Uterus (tissue), 4 donors: ENCODE measurements around the gene HEXB. TPM values are rescaled to one million over a fixed set of nuclear protein-coding genes. Genes with fewer than 3 reads are reported as not detected.

Source experiments
- DNase-seq, 2 donors: peaks; one replicate each; pipeline ENCODE4 v3.0.0-alpha.2; 2019 to 2020
- H3K27ac ChIP-seq, 2 donors: fragments of 200-600 bp; sonication (generic); 1 replicate in 1 of 2; 2 replicates in 1 of 2; pipeline ENCODE4 v1.5.1; 2016 to 2018
- H3K27me3 ChIP-seq, 2 donors: fragments of 200-600 bp; sonication (generic); one replicate each; pipeline ENCODE4 v1.5.1; 2018 to 2019; ENCODE audit warnings: control low read depth in 1 of 2
- H3K36me3 ChIP-seq, 2 donors: fragments of 200-600 bp; sonication (generic); one replicate each; pipeline ENCODE4 v1.5.1; 2019; ENCODE audit warnings: control low read depth in 1 of 2
- H3K4me1 ChIP-seq, 2 donors: fragments of 200-600 bp; sonication (generic); one replicate each; pipeline ENCODE4 v1.5.1; 2018 to 2019; ENCODE audit warnings: control low read depth in 1 of 2
- H3K4me3 ChIP-seq, 2 donors: fragments of 200-600 bp; sonication (generic); 1 replicate in 1 of 2; 2 replicates in 1 of 2; pipeline ENCODE4 v1.5.1; 2018 to 2019; ENCODE audit warnings: mild to moderate bottlenecking in 1 of 2
- H3K9me3 ChIP-seq, 2 donors: fragments of 200-600 bp; sonication (generic); one replicate each; pipeline ENCODE4 v1.5.1; 2019; ENCODE audit warnings: control low read depth in 1 of 2
- POLR2A ChIP-seq, 2 donors: fragments of 450-650 bp; IDR thresholded peaks; one replicate each; pipeline ENCODE4 v1.6.1; 2016; ENCODE audit warnings: antibody characterized with exemption in 2 of 2, mild to moderate bottlenecking in 1 of 2, moderate library complexity in 1 of 2
- intact Hi-C: fragments of 100-400 bp; cut with DNase I; formaldehyde crosslinking; loops from one replicate; pipeline ENCODE4 v1.15.1; 2023; ENCODE audit warnings: low total_unique reads
- total RNA-seq, 4 donors: library from RNA; depleted of rRNA in 3 of 4; stranded (reverse); fragments of >200 nt in 3 of 4; gene quantifications; one replicate each; pipeline versions ENCODE4 v1.1.0 to v1.2.4, GENCODE V29; 2014 to 2023
- TF ChIP-seq, protein P1 (sequence below), 4 experiments: fragments of 200-600 bp in 2 of 4; fragments of 450-650 bp in 2 of 4; sonication (generic) in 2 of 4; IDR thresholded peaks; one replicate each; pipeline ENCODE4 v1.5.1; 2016 to 2019; ENCODE audit warnings: antibody characterized with exemption in 4 of 4, mild to moderate bottlenecking in 2 of 4, moderate library complexity in 1 of 4
- donor health status: DM: yes; HTN: yes; CAD: no.

Gene HEXB
- total RNA-seq, 4 donors from 2014 or later = 115 to 195 (median 146) TPM

DNA sequence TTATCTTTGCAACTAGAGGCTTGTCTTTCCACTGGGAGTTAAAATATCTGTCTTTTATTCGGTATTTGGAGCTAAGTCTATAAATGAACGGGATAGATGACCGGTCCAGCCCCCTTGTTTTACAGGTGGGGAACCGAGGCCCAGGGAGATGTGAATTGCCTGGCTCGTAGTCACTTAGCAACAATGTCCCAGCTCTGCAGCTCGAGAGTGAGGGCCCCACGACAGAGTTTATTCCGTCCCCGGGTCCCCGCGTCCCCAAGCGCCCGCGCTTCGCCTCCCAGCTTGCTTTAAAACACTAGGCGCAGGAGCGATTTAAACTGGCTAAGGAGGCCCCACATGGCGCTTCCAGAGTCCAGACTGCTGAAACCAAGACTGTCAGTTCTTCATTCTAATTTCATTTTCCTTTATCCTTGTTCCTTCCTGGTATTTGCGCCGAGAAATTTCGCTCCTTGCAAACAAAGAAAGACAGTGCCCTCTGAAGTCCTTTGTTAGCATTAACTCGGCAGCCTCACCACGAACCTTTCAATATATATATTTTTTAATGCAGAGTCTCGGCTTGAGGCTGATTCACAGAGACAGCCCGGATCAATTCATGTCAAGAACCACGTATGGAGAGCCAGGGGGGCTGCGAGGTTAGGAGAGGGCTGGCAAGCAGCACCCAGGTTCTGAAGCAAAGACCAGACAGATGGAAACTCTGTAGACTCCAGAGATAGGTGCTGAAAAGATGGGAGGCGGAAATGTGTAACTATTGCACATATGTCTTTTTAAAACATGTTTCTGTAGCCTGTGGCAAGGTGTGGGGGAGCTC lies 43.1 kb upstream of the HEXB start:
- peak; percentile 21 to 22 for DNase-seq
- no peak for TF ChIP-seq POLR2A (IDR thresholded peaks at IDR 0.05)
- TF ChIP-seq, protein P1, sequence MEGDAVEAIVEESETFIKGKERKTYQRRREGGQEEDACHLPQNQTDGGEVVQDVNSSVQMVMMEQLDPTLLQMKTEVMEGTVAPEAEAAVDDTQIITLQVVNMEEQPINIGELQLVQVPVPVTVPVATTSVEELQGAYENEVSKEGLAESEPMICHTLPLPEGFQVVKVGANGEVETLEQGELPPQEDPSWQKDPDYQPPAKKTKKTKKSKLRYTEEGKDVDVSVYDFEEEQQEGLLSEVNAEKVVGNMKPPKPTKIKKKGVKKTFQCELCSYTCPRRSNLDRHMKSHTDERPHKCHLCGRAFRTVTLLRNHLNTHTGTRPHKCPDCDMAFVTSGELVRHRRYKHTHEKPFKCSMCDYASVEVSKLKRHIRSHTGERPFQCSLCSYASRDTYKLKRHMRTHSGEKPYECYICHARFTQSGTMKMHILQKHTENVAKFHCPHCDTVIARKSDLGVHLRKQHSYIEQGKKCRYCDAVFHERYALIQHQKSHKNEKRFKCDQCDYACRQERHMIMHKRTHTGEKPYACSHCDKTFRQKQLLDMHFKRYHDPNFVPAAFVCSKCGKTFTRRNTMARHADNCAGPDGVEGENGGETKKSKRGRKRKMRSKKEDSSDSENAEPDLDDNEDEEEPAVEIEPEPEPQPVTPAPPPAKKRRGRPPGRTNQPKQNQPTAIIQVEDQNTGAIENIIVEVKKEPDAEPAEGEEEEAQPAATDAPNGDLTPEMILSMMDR (IDR thresholded peaks at IDR 0.05) = peak; percentile 41 to 61 (median 52)
- H3K4me3 ChIP-seq = peak overlapping the region; percentile 53 to 72
- H3K27ac ChIP-seq = peak overlapping the region in 1 of 2 donors; percentile 66
- H3K27me3 ChIP-seq = no peaks in the 10 kb centered on the region
- H3K36me3 ChIP-seq = no peaks in the 10 kb centered on the region
- no peaks in the 10 kb centered on the region for H3K4me1 ChIP-seq
- intact Hi-C loops = no loop called here
- H3K9me3 ChIP-seq = no peaks in the 10 kb centered on the region

DNA sequence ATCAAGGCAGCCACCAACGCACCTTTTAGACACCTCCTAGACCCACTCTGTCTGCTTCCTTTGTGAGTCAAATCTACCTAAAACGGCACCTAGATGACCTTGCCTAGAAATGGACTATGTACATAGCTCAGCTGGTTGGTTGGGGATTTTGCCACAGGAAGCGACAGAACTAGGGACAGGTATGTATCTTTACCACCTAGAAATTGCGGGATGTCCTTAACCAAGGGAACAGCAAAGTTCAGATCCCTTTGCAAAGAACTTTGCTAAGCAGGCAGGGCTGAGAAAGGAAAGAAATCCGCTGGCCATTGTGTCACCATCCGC lies 42.5 kb upstream of the HEXB start:
- TF ChIP-seq, protein P1 (IDR thresholded peaks at IDR 0.05) = no peak
- no peak for TF ChIP-seq POLR2A (IDR thresholded peaks at IDR 0.05)
- Histone ChIP-seq H3K9me3 (no peaks in the 10 kb centered on the region), H3K4me3 (no peak overlapping the region), H3K4me1 (no peaks in the 10 kb centered on the region), H3K36me3 (no peaks in the 10 kb centered on the region), H3K27ac (no peak overlapping the region), H3K27me3 (no peaks in the 10 kb centered on the region)
- DNase-seq = no peak
- intact Hi-C loops = no loop called here

DNA sequence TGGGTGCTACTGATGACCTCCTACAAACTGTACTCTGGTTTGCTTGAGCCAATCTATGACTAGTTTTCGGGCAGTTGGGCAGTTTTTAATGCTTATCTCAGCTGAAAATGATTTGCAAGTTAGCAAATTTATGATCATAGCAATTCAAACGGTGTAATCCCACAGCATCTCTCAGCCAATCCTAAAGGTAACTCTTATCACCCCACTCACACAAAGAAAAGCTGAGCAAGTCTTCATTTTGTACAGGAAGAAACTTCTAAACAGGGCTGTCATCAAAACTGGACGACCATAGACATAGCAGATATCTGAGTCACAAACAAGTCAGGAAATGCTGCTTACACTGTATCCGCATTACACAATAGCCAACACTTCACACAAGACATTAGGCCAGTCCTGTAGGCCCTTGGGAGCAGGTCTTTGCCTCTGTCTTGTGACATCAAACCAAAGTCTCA lies 41.9 kb upstream of the HEXB start:
- no peak for DNase-seq
- TF ChIP-seq, protein P1 (IDR thresholded peaks at IDR 0.05) = no peak
- no peak for TF ChIP-seq POLR2A (IDR thresholded peaks at IDR 0.05)
- no peaks in the 10 kb centered on the region for H3K36me3 ChIP-seq
- no peaks in the 10 kb centered on the region for H3K9me3 ChIP-seq
- no peaks in the 10 kb centered on the region for H3K27me3 ChIP-seq
- H3K27ac ChIP-seq = no peak overlapping the region
- H3K4me1 ChIP-seq = no peaks in the 10 kb centered on the region
- intact Hi-C loops = no loop called here
- H3K4me3 ChIP-seq = no peak overlapping the region

DNA sequence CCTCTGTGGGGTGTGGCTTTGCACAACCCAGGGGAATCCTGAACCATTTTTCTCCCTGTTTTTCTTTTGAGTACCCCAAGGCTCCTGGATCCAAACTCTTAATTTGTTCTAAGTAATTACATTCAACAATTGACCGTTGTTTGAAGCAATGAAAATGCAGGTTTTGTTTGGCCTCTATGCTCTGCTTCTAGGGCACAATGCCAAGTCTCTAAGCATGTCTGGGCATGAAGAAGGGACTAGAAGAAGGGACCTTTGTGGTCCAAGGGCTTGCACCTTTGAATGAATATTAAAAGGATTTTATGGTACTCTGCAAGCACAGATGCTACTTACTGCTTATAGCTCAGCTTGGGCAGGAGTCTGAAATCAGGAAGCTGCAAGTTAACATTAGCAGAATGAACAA lies 37.9 kb upstream of the HEXB start:
- no peak for DNase-seq
- intact Hi-C loops = loop anchor here (5.0 kb wide), 1 partner anchor 745 kb away; no protein-coding TSS in a partner anchor
- Histone ChIP-seq H3K4me1 (no peaks in the 10 kb centered on the region), H3K9me3 (no peaks in the 10 kb centered on the region), H3K36me3 (no peaks in the 10 kb centered on the region), H3K27ac (no peak overlapping the region), H3K27me3 (no peaks in the 10 kb centered on the region), H3K4me3 (no peak overlapping the region)
- no peak for TF ChIP-seq POLR2A (IDR thresholded peaks at IDR 0.05)
- TF ChIP-seq, protein P1 (IDR thresholded peaks at IDR 0.05) = no peak

DNA sequence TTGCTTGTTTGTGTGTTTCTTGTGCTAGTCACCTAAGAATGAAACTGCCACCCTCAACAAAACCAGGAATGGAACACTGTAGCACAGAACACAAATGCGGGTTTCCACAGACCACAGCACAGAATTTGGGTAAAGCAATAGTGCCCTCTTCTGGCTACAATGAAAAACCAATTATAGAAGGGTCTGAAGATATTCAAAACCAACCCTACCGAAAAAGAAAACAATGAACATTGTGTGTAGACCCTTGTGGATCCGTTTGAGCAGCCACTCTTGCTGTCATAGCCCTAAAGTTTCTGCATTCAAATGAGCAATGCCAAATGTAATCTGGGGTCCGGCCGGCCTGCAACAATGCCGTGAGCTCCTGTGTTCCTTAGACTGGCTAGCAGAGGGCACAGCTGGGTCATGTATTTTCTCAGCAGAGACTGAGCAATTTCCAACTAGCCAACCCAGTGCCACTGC lies 36.2 kb upstream of the HEXB start:
- Histone ChIP-seq H3K4me1 (no peaks in the 10 kb centered on the region), H3K4me3 (no peak overlapping the region), H3K27ac (no peak overlapping the region), H3K36me3 (no peaks in the 10 kb centered on the region), H3K27me3 (no peaks in the 10 kb centered on the region), H3K9me3 (no peaks in the 10 kb centered on the region)
- intact Hi-C loops = loop anchor here (5.0 kb wide), 1 partner anchor 747 kb away; no protein-coding TSS in a partner anchor
- no peak for DNase-seq
- TF ChIP-seq POLR2A (IDR thresholded peaks at IDR 0.05) = no peak
- TF ChIP-seq, protein P1 (IDR thresholded peaks at IDR 0.05) = peak; percentile 72 to 81 (median 76)
